Stimulated activated CD4-positive, alpha-beta T cell treated with anti-CD3 and anti-CD28 coated beads, Interleukin-12 subunit alpha, Interleukin-12 subunit beta, amount 100 ng/mL, for 24 hours (primary cell): ENCODE results near the gene COX6A2.
"Not testable (repeated sequence)": the region's sequence is repeated elsewhere in the genome, so short reads cannot be mapped to it uniquely, and the experiment has no call there.

Experiments
- DNase-seq, 2 experiments: peaks; one replicate each; pipeline ENCODE4 v3.0.0-alpha.2; 2020; ENCODE audit warnings: low read depth in 2 of 2

Gene COX6A2

DNA sequence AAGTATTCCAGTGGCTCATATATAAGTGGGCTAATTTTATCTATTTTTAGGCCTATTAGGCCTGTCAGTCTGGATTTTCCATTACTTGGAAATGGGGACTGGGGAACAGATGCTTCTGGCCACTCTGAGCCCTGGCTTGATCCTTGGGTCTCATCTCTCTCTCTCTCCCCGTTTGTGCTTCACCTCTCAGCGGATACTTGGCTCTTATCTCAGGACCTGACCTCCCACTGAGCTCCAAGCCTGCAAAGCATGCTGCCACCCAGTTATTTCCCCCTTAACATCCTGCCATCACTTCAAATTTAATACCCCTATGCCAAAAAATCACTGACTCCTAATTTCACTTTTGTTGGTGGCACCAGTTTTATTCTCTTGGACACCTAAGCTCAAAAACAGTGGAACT lies 10.3 kb upstream of the COX6A2 start:
- DNase-seq = no peak

DNA sequence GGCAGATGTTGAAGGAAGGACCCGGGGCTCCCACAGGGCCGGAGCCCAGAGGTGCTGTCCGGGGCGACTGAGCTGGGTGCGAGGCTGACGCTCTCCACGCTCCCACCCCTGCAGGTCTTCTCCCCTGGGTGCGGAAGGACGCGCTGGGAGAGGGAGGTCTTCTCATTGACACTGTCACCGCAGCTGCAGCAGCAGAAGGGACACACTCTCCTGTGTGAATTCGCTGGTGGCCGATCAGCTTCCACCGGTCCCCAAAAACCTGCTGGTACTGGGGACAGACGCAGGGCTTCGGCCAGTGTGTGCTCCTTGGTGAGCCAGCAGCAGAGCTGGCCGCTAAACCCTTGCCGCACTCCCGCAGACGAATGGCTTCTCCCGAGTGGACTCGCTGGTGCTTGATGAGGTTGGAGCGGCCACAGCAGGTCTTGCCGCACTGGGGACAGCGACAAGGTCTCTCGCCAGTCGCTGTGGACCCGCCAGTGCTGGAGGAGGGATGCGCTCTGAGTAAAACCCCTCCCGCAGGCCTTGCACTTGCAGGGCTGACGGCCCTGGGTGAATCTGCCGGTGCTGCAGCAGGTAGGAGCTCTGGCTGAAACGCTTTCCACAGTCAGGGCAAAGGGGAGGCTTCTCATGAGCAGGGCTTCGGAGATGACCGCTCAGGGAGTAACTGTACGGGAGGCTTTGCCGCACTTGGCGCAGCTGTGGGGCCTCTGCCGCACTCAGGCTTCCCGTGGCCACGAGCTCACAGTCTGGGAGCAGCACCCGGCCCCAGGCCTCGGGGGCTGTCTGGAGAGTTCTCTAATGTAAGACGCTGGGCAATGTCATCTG lies 8.3 kb upstream of the COX6A2 start:
- DNase-seq = no peak

DNA sequence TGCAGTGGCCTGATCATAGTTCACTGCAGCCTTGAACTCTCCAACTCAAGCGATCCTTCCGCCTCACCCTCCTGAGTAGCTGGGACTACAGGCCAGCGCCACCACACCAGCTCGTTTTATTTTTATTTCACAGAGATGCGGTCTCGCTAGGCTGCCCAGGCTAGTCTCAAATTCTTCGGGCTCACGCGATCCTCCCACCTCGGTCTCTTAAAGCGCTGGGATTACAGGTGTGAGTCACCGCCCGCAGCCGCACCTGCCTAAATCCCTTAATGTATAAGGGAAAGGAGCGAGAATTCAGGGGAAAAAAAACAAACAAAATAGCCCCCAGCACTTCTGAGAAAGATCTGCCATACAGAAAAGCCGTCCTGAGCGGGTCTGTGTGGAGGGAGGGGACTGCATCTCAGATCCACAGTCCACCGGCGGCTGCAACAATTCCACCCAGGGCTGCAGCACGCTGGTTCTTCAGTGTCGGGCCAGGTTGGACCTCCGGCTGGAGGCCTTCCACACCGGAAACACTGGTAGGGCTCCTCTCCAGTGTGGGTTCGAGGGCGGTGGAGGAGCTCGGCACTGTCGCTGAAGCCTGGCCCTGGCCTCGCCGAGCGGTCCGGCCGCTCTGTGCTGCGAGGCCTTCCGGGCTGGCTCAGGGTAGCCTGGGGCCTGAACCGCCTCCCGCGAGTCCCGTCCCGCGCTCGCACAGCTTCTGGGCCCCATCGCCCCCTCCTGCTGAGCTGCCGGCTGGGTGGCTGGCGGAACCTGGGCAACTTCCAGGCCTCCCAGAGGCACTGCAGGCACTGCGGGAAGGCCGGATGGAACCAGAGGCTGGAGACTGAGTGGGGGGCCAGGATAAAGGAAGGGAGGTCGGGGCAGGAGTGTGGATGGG lies 7.4 kb upstream of the COX6A2 start:
- DNase-seq = no peak

DNA sequence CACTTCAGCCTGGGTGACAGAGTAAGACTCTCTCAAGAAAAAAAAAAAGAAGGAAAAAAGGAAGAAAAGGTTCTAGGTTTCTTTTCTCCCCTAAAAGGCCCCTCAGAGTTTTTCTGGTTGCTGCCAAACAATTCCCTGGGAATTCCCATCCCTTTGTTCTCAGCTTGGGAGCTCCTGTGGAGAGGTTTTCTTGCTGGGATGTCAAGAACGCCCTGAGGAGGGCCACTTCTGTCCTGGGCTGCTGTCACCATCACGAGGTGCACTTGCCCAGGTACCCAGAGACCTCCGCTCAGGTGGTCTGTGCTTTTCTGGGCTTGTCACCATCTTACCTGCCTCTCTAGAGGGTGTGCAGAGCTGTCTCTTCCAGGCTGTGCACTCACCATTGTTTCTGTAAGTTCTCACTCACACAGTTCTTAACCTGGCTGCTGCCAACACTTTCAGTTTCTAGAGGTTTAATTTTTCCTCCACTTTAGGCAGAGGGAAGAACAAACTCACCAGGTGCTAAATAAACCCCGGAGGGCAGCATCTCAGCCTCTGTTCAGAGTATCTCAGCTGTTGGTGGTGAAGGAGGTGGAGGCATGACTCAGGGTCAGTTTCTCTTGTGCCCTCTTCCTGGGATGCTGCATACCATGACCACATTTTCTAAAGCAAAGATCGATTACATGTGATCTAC lies 2.4 kb upstream of the COX6A2 start:
- DNase-seq = no peak

DNA sequence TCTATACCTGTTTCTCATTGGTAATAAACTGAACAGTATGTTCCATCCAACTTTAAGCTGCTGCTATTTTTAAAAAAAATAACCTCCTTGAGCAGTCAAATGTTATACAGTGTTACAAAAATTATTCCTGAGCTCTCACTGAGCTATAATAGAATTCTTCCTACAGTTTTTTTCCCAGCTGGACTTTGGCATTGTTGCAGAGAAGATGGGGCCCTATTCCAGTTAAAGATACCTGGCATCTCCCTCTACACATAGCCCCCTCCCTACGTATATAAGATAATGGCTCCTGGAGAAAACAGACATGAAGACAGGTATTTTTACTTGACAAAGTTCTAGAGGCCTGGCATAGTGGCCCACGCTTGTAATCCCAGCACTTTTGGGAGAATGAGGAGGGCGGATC lies 1.6 kb upstream of the COX6A2 start:
- DNase-seq = no peak

DNA sequence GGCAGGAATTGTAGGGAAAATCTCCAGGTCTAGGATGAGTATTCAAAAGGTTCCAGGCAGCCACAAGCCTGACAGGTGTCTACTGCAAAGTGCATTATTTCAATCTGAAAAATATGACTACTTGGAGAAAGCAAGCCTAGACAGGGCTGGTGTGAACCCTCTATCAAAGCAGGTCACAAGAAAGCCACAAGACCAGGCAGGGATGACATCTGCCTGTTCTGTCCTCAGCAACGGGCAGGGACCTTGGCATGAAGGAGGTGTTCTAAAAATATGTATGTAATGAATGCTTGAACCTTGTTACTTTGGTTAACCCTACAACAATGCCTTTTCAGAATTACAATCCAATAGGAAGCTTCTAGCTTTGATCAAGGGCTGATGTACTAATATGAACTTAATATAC lies 1.2 kb upstream of the COX6A2 start:
- no peak for DNase-seq

DNA sequence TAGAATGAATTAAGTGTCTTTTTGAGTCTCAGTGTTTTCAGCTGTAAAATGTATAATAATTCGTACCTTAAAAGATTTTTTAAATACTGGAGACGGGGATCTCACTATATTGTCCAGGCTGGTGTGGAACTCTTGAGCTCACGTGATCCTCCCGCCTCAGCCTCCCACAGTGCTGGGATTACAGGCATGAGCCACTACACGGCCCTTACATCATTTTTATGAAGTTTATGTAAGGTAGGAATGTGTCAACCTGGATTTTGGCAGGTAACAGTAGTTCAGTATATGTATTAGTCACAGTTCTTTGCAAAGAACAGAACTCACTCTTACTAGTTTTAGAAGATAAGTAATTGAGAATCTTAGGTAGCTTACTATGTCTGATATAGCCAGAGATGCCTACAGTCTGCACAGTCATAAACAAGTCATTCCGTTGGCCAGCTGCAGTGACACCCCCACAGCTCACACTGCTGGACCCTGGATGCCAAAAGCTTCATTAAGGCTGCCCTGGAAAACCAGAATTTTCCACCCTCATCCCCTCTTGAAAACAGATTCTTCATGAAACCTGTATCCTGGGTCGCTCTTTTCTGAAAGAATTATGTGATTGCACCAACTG lies 583 bp upstream of the COX6A2 start:
- no peak for DNase-seq

DNA sequence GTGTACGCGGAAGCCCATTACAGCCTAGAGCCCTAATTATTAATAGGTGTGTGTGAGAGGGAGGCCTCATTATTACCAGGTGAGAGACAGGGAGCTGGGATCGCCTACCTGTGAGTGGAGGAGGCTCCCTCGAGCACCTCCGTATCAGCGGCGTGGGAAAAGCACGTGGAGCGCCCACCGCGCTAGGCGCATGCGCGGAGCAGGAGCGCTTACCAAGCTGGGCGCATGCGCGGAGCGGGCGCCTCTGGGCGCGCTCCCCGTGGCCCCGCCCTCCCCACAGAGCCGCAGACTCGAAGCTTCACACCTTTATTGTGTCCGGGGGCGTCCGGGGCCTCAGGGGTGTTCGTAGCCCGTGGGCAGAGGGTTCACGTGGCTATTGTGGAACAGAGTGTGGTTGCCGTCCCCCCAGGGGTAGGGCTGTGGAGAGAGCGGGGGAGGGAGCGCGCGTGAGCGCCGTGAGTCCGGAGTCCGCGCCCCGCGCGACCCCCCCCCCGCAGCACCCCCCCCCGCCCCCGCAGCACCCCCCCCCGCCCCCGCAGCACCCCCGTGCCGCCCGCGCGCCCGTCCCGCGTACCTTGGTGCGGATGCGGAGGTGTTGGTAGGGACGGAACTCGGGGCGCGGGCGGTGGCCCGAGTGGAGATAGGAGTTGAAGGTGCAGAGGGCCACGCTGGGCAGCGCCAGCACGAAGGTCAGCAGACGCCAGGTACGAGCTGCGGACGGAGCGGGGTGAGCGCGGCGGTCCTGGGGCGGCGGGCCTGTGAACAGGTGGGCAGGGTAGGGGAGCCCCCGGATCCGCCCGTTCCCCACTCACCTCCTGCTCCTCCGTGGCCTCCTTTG lies 500 bp downstream of the COX6A2 start:
- DNase-seq = peak; percentile 49 to 50

DNA sequence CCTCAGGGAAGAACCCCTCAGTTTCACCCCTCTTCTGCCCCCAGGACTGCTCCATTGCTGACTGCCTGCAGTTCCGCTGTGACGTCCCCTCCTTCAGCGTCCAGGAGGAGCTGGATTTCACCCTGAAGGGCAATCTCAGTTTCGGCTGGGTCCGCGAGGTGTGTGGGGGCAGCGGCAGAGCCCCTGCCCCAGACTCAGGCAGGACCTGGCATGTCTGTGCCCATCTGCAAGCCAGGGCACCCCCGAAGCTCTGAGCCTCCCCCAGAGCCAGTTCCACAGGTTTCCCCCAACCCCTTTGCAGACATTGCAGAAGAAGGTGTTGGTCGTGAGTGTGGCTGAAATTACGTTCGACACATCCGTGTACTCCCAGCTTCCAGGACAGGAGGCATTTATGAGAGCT lies 4.4 kb downstream of the COX6A2 start:
- no peak for DNase-seq

DNA sequence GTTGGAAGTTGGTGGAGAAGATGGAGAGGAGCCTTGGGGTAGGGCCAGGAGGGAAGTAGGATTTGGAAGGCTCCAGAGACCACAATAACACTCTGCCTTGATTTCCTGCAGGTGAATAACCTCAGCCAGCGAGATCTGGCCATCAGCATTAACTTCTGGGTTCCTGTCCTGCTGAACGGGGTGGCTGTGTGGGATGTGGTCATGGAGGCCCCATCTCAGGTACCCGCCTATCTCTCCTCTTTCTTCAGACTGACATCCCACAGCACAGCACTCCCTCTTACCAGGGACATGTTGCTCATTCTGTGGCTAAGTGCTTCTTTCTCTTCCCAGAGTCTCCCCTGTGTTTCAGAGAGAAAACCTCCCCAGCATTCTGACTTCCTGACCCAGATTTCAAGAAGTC lies 4.9 kb downstream of the COX6A2 start:
- no peak for DNase-seq

DNA sequence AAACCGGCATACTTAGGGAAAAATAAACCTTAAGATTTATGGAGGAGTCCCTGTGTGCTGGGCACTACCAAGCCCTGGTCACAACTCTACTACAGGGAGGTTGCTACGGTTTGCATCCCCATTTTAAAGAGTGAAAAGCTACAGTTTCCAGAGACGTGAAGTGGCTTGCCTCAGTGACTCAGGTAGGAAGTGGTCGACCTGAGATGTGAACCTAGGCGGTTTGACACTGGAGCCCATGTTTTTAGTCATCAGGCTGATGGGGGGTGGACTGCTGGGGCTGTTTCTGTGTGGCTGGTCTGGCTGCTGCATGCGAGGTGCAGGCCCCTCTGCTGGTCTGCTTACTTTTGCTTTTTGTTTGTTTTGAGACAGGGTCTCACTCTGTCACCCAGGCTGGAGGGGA lies 6.6 kb downstream of the COX6A2 start:
- DNase-seq = peak in 1 of 2 experiments; percentile 39

DNA sequence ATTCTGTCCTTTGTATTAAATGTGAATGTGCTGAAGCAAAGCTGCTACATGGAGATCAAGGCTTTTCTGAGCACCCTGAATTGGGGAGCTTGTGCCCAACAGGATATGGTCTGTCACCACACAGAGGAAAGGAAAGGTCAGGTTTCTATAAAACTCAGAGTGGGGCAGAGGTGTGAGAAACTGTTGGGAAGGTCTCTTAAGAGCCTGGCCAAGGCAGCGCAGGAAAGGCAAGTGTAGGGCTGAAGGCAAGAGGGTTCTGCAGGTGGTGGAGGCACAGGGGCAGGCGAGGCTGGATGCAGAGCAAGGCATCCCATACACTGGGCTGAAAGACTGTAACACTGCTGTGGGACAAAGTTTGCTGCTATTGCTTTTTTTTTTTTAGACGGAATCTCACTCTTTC lies 8.1 kb downstream of the COX6A2 start:
- no peak for DNase-seq

DNA sequence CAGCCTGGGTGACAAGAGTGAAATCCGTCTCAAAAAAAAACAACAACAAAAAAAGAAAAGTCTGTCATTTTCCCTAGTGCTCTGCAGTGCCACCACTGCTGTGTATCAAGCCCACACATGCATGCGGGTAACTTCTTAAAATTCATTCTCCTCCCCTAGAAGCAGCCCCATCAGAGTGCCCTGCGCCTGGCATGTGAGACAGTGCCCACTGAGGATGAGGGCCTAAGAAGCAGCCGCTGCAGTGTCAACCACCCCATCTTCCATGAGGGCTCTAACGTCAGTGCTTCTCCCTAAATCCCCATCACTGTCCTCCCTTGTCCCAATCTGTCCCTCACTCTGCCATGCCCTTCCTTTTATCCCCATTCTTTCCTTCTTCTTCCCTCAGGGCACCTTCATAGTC lies 10.2 kb downstream of the COX6A2 start:
- no peak for DNase-seq

DNA sequence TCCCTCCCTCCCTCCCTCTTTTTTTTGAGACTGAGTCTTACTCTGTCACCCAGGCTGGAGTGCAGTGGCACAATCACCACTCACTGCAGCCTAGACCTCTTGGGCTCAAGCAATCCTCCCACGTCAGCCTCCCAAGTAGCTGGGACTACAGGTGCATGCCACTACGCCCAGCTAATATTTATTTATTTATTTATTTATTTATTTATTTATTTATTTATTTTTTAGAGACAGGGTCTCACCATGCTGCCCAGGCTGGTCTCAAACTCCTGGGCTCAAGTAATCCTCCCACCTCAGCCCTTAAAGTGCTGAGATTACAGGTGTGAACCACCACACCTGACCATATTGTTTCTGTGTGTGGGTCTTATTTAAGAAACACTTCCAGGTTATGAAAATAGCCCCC lies 11.1 kb downstream of the COX6A2 start:
- DNase-seq = not testable (repeated sequence)

DNA sequence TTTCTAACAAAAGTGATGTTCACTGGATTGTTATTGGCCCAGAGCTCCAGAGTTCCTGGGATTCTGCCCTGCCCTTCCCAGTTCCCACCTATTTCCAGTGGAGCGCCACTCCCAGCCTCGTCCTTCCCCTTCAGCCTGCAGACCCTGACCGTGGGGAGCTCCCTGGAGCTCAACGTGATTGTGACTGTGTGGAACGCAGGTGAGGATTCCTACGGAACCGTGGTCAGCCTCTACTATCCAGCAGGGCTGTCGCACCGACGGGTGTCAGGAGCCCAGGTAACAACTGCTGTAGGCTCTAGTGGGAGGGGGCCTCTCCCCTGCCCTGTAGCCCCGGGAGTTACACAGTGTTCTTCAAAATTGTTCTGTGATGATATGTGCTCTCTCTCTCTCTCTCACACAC lies 11.8 kb downstream of the COX6A2 start:
- DNase-seq = no peak

DNA sequence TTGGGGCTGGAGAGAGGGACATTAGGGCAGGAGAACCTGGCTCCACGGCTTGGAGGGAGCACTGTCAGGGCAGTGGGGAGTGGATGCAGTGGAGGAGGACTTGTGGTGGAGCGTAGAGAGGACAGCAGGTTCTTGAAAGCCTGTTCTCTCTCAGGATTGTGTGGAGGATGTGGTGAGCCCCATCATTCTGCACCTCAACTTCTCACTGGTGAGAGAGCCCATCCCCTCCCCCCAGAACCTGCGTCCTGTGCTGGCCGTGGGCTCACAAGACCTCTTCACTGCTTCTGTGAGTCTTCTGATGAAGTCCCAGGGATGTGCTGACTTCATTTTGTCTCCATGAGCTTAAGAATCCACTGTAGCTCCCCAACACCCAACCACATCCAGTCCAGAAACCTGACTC lies 13.5 kb downstream of the COX6A2 start:
- DNase-seq = no peak

DNA sequence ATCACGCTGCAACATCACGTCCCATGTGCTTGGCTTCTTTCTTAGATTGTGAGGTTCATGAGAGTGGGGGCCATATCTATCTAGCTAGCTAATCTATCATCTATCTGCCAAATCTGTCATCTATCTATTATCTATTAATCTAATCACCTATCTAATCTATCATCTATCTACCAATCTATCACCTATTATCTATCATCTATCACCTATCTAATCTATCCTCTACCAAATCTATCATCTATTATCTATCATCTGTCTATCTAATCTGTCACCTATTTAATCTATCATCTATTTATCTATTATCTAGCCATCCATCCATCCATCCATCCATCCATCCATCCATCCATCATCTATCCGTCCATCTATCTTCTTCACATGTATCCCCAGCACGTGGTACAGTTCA lies 14.2 kb downstream of the COX6A2 start:
- no peak for DNase-seq

DNA sequence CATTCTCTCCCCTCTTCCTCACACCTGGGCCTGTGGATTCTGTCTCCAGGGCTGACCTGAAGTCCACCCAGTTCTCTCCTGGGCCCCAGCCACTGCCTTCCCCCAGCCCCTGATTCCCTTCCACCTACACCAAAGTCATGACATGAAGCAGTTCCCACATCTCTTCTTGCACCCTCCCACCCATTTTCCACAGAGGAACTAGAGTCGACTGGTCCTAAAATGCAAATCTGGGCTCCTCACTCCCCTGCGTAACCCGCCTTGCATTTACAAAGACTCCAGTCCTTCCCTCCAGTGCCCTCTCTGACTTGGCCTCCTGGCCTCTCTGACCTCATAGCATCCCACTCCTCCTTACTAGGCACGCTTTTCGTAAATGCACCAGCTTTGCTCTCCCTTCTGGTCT lies 14.8 kb downstream of the COX6A2 start:
- DNase-seq = no peak

DNA sequence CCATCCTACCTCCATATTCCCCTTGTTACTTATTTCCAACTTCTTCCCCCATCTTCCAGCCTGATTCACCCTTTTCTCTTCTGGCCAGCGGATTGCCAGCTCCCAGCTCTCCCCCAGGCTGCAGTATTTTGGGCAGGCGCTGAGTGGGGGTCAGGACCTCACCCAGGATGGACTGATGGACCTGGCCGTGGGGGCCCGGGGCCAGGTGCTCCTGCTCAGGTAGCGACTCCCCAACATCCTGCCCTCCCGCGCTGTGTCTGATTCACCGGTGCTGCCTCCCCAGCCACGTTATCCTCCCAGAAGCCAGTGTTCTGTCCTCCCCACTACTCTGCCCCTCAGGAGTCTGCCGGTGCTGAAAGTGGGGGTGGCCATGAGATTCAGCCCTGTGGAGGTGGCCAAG lies 15.4 kb downstream of the COX6A2 start:
- no peak for DNase-seq

DNA sequence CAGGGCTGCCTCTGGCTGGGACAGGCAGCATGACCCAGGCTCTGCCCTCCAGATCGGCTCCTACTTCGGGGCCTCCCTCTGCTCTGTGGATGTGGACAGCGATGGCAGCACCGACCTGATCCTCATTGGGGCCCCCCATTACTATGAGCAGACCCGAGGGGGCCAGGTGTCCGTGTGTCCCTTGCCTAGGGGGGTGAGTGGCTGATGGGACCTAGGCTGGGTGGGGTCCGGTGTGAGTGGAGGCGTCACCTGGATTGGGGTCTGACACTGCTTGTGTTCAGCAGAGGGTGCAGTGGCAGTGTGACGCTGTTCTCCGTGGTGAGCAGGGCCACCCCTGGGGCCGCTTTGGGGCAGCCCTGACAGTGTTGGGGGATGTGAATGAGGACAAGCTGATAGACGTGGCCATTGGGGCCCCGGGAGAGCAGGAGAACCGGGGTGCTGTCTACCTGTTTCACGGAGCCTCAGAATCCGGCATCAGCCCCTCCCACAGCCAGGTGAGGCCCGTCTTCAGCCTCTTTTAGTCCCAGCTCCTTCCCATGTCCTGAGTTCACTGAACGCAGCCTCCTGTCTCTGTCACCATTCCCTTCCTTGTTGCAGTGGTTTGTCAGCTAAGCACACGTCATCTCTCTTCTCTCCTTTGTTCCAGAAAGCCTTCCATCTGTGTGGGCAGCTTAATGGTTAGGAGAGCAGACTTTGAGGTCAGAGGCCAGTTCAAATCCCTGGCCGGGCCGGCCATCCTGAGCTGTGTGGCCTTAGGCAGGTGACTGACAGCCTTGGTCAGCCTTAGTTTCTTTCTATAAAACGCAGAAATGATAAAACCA lies 16.9 kb downstream of the COX6A2 start:
- DNase-seq = no peak
